HG03521 (cell line): ENCODE results near the gene LPCAT3.

Source experiments
- ATAC-seq: cut with Tn5 transposase; IDR thresholded peaks from one replicate; pipeline ENCODE4 v1.9.1; 2021; ENCODE audit warnings: mild to moderate bottlenecking, moderate library complexity; ENCODE audit not compliant: unreplicated experiment

LPCAT3 gene

GRCh38 chr12:7001921-7002591 is 16.2 kb downstream of the LPCAT3 start:
- no peak for ATAC-seq

- ATAC-seq, result no peak
These were observed 19.4 kb downstream of the LPCAT3 start for GRCh38 chr12:6998715-6999451.

GRCh38 chr12:6996040-6996441 is 22.2 kb downstream of the LPCAT3 start:
- no peak for ATAC-seq

GRCh38 chr12:6987956-6988553 is 30.2 kb downstream of the LPCAT3 start:
- ATAC-seq, result no peak

- no peak for ATAC-seq
These were observed 35.7 kb downstream of the LPCAT3 start for GRCh38 chr12:6982532-6982931.

- no peak for ATAC-seq
These were observed 36.9 kb downstream of the LPCAT3 start for GRCh38 chr12:6981152-6982052.

GRCh38 chr12:6980740-6981139 is 37.5 kb downstream of the LPCAT3 start:
- ATAC-seq, result no peak

- no peak for ATAC-seq
These were observed 38.2 kb downstream of the LPCAT3 start for GRCh38 chr12:6980075-6980474.

GRCh38 chr12:6979453-6979852 is 38.8 kb downstream of the LPCAT3 start:
- ATAC-seq, result no peak

- ATAC-seq, result no peak
These were observed 39.3 kb downstream of the LPCAT3 start for GRCh38 chr12:6979021-6979420.

GRCh38 chr12:6978611-6979011 is 39.7 kb downstream of the LPCAT3 start:
- no peak for ATAC-seq

- ATAC-seq, result no peak
These were observed 40.1 kb downstream of the LPCAT3 start for GRCh38 chr12:6978188-6978587.

- ATAC-seq, result no peak
These were observed 40.6 kb downstream of the LPCAT3 start for GRCh38 chr12:6977653-6978052.

- no peak for ATAC-seq
These were observed 42.8 kb downstream of the LPCAT3 start for GRCh38 chr12:6975297-6976032.

- ATAC-seq, result no peak
These were observed 44.1 kb downstream of the LPCAT3 start for GRCh38 chr12:6974180-6974579.

- peak; percentile 29 for ATAC-seq
These were observed 48.2 kb downstream of the LPCAT3 start for GRCh38 chr12:6970096-6970527.

- no peak for ATAC-seq
These were observed 49.9 kb downstream of the LPCAT3 start for GRCh38 chr12:6968426-6968825.

- ATAC-seq, result no peak
These were observed 50.6 kb downstream of the LPCAT3 start for GRCh38 chr12:6967651-6968100.

- ATAC-seq, result no peak
These were observed 51.9 kb downstream of the LPCAT3 start for GRCh38 chr12:6966351-6966750.

GRCh38 chr12:6965714-6966113 is 52.6 kb downstream of the LPCAT3 start:
- ATAC-seq, result no peak
